ENCODE measurements around the gene DESI2. TPM values are rescaled to one million over a fixed set of nuclear protein-coding genes. Genes with fewer than 3 reads are reported as not detected.
"Not testable (repeated sequence)": the region's sequence is repeated elsewhere in the genome, so short reads cannot be mapped to it uniquely, and the experiment has no call there.

The DESI2 gene
- polyA plus RNA-seq, 4 donors, result 42.7 to 51.8 (median 47.5) TPM

DNA sequence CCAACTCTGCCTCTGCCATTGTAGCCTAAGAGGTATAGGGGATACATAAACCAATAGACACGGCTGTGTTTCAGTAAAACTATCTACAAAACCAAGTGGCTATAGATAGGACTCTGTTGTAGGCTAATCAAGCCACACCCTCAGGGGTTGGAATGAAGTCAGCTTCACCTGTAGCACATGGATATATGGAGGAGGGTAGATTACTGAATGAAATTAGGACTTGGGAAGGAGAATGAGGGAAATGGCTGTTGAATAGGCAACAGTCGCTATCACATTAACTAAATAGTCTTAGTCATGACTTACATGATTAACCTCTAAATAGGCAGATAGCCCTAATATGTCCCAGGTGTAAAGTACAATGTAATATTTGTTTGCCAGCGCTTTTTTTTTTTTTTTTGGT is 49.7 kb downstream of the DESI2 start:
- no peak for DNase-seq (ENCODE audit: low read depth in 4 of 4, low spot score in 2 of 4)

DNA sequence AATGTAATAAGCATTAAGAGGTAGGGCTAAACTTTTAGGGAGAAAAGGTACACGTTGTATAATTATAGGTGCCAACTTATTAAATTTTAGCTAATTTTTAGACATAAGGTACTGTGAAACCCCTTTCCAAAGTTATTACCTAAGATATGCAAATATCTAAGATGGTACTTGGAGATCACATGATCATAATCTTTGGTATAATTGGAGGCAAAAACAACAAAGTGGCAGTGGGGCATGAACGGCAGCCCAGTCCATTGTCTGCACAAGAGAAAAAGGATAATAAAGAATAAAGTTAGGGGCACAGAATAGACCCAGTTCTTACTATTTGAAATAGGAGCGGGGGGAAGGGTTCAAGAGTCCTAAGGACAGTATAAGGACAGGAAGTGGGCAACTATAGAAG is 51.2 kb downstream of the DESI2 start:
- no peak for DNase-seq (ENCODE audit: low read depth in 4 of 4, low spot score in 2 of 4)

DNA sequence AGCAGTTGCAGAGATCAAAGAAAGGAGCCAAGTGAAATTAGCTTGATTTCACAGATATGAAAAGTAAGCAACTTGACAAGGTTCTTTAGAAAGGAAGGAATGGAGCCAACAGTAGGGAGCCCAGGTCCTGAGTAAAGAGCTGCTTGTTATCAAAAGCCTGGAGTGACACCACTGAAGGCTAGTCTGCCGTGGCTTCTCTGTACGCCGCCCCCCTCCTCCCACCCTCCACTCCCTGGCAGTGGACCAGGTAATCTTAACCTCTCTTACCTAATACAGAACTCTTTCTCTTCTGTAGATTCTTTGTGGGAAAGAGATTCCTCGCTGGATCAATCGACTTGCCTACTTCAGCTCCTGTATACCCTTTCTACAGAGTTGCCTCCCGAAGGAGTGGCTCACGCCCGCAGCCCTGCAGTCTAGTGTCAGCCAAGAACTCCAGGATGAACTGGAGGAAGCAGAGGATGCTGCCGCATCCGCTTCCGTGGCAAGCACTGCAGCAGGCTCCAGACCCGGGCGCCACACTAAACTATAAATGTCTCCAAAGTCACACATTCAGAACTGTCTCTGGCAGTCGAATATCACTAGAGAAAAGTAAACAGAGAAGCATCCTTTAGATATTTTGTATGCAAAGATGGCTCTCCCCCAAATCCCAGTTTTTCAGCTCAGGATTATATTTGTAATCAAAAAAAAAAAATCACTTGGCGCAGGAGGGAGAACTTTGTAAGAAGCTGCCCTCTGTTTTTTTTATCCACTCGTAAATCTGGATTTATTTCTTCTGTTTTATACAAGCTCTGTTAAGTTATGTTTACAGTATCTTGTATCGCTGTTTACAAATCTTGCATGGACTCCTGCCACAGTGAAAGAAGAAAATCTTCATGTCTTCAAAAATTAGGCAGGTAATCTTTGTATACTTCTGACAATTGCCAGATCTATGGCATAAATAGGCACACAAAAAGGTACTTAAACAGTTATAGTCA is 52.6 kb downstream of the DESI2 start:
- DNase-seq (ENCODE audit: low read depth in 4 of 4, low spot score in 2 of 4), result no peak

DNA sequence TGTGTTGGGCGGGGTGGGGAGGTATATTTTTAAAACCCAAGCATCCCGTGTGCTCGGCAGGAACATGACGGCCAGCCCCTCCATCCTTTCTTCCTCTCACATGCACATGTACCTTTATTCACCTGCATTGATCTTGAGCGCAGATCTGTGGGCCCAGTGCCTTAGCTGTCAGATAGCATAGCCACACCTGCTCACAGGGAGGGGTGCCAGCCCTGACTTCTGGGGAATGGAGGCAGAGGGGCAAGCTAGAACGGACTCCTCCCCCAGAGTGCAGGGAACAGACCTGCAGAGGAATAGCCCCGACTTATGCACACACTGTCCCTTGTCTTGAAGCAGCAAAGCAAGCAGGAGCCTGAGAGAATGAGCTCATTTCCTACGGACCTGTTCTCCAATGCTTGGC is 56.1 kb downstream of the DESI2 start:
- DNase-seq (ENCODE audit: low read depth in 4 of 4, low spot score in 2 of 4), result no peak

DNA sequence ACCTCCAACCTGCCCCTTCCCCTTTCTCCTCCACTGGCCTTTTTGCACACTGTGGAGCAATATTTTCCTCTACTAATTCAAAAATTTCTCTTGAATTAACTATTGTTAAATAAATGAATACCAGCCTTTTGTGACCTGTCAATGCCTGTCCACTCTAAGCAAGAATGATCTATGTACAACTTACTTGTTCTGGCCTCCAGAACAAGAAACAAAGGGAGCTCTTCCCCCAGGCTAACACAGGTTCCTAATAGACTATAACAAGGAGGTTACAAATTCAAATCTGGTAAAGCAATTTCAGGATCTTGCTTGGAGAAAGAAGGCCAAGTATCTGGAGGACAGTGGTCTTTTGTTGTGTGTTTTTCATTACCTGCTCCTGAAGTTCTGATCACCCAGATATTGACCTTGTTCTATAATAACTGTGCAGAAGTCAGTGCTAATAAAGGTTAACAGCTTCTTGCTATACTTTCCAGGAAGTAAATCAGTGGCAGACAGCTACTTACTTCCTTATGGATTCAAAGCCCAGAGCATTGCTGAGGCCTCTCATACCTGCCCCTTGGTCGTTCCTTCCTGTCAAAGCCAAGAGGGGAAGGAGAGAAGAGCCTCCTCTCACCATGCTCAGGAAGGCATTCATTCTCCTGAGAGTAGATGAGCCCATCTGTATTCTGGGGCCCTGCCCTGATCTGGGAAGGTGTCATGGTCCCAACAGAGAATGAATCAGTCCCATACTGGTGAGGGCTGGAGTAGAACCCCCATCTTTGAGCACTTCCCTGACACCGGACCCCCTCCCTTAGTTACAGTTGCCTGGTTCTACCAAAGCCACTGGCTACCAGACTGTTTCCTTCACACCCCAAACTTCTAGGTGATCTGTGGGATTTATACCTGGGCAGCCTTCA is 56.8 kb downstream of the DESI2 start:
- DNase-seq (ENCODE audit: low read depth in 4 of 4, low spot score in 2 of 4), result no peak

DNA sequence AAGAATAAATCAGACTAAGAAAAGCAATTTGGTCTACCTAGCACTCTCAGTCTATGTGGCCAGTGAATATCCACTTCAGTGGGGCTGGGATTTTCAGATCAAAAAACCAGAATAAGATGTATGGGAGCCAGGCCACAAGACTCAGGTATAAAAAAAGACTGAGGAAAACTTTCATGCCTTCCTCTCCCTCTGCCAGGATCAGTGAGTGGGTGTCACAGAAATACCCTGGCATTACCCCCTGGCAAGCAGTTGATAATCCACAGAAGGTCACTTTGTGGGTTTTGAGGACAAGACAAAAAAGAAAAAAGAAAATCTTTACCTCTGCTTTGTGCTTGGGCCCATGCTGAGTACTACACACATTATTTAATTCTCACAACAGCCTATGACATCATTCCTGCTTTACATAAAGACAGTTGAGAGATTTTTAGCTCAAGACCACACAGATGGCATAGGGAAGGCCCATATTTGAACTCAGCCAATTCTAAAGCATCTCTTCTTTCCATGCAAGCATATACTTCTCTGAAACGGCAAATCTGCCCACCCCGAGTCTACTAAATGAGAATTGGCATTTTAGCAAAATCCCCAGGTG is 57.6 kb downstream of the DESI2 start:
- no peak for DNase-seq (ENCODE audit: low read depth in 4 of 4, low spot score in 2 of 4)

DNA sequence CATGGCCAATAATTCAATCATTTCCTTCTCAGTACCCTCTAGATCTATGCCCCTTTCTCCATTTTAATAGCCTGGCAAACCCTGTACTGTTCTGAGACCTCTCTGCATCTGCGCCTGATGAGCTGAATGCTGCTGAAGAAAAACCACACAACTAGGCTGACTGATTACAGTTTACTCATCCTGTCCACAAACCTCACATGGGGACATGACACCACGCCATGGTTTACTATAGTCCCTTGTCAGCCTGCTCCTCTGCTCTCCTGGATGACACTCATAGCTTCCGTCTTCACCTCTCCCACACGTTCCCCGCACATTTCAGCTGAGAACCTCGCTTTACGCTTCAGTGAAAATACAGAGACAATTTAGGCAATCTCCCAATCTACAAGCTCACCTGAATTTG is 59.7 kb downstream of the DESI2 start:
- DNase-seq (ENCODE audit: low read depth in 4 of 4, low spot score in 2 of 4), result no peak

DNA sequence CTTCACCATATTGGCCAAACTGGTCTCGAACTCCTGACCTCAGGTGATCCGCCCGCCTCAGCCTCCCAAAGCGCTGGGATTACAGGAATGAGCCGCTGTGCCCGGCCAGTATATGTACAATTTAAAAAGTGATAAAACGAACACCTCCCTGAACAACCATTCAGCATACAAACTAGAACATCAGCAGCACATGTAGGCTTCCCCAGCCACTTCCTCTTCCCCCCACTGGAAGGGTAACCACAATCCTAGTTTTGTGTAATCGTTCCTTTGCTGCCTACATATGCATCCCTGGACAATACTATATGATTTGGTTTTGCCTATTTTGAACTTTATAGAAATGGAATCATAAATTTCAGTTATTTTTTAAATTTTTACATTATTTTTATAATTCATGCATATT is 60.4 kb downstream of the DESI2 start:
- no peak for DNase-seq (ENCODE audit: low read depth in 4 of 4, low spot score in 2 of 4)

DNA sequence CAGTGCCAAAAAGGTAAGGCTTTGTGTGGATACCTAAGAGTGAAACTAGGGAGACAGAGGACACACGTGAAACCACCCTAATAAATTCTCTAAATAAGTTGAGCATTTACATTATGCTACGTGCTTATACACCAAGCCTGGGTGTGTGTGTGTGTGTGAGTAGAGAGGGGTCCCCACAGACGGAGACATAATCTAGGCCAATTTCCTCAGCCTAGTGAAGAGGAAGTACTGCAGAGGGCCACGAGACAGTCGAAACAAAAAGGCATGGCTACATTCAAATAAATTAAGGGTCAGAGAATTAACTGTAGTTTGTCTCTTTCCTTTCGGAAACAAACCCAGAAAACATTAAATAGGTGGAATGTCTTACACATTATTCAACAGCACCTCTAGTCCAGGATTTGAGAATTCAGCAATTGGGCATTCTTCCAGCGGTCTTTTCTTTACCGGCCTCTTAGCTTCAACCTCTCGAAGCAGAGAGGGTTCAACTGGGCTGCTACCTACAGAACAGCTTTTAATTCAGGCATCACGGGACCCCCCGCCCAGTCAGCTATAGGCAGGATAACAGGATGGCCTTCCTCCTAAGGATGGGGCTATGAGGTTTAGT is 75.0 kb downstream of the DESI2 start:
- no peak for DNase-seq (ENCODE audit: low read depth in 4 of 4, low spot score in 2 of 4)

DNA sequence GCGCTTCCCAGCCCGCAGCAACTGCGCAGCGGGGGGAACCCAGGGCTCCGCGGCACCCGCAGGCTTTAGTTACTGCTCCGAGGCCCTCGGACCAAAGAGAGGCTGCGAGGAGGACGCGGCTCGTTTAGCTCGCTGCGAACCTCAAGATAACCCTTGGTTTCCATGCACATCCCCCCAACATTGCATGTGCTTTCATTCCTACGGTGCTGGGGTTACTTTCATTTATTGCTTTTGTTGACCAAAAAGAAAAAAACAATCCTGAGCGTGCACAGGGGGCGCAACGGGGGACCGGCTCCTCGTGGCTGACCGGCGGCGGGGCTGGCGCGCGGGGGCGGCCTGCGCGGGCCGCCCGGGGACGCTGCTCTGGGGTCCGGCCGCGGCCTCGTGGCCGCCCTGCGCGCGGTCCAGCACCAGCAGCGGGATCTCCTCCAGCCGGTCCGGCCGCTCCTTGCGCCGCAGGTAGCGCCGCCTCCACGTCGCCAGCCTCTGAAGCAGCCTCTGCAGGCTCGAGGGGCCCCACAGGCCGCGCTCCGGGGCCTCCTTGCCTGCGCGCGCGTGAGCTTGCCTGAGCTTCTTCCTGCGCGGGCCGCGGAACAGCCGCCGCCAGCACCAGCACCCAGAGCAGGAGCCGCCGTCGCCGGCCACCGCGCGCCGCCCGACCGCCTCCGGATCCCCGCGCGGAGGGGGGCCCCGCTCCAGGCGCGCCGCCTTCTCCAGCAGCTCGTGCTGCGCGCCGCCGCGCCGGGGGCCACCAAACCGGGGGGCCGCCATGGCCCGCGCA is 77.4 kb downstream of the DESI2 start:
- peak in 3 of 4 donors; percentile 46 to 65 (median 55) for DNase-seq (ENCODE audit: low read depth in 4 of 4, low spot score in 2 of 4)

DNA sequence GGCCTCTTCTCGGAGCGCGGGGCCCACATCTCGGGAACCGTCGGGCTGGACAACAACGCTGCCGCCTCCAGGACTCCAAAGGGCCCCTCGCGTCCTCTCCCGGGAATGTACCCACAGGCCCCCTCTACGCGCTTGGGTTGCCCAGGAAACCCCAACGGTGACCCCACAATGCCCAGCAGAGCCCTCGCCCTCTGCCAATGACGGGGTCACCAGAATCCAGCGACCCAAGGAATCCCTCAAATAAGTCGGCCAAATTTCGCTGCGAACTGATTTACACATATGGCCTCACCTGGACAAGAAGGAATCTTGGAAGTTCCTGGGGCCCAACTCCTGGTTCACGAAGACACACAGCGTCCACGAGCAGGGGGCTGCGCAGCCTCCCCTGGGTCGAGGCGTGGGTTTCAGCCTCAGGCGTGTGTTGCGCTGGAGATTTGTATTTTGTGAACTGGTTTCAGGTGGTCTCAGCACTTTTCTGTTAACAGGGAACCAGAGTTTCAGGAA is 78.1 kb downstream of the DESI2 start:
- peak in 2 of 4 donors; percentile 13 to 16 for DNase-seq (ENCODE audit: low read depth in 4 of 4, low spot score in 2 of 4)

DNA sequence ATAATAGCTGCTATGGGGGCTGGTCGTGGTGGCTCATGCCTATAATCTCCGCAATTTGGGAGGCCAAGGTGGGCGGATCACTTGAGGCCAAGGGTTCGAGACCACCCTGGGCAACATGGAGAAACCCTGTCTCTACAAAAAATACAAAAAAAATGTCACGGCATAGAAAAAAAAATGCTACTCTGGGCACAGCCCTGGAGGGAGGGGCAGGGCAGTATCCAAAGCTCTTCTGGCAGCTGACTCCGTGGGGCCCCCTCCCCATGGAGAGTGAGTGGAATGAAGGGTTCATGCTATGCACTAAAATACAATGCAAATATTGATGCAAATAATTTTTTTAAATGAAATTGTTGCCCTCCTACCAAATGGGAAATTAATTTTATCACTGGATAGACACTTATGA is 78.7 kb downstream of the DESI2 start:
- no peak for DNase-seq (ENCODE audit: low read depth in 4 of 4, low spot score in 2 of 4)

DNA sequence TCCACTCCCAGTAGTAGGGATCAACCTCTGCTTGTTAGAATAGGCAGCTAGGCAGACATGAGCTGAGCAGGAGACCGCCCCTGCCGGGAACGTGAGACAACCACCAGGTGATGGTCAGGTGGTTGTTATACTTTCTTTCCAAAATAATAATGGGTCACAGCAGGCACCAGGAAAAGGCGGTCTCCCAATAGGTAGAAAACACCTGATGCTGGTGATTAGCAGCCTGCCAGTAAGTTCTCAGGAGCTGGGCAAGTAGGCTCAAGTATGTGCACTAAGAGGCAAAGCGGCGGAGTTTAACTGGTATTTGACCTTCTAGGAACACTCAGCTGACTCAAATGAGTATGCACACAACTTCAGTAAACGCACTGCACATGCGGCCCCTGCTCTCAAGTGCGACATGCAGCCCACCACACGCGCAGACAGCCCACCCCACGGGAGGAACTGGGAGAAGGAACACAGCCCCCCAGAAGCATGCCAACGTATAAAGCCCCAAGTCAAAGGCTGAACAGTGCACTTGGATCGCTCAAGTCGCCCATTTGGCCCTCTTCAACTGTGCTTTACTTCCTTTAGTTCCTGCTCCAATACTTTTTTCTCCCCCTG is 80.0 kb downstream of the DESI2 start:
- no peak for DNase-seq (ENCODE audit: low read depth in 4 of 4, low spot score in 2 of 4)

DNA sequence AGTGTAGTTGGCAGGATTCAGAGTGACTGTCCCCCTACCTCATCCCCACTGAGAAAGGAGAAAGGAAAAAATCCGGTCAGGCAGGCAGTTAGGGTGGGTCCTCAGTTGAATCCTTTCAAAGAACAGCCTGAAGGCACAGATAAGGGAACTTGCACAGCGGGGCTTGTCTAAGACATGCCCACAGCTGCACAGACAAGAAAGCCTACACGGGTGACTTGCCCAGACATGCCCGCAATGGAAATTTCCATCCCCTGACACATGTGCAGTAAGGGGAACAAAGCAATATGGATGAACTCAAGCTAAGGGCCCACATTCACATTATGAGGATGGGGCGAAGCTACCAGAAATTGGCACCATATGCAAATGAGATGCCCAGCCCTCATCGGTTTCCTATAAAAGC is 82.5 kb downstream of the DESI2 start:
- no peak for DNase-seq (ENCODE audit: low read depth in 4 of 4, low spot score in 2 of 4)

DNA sequence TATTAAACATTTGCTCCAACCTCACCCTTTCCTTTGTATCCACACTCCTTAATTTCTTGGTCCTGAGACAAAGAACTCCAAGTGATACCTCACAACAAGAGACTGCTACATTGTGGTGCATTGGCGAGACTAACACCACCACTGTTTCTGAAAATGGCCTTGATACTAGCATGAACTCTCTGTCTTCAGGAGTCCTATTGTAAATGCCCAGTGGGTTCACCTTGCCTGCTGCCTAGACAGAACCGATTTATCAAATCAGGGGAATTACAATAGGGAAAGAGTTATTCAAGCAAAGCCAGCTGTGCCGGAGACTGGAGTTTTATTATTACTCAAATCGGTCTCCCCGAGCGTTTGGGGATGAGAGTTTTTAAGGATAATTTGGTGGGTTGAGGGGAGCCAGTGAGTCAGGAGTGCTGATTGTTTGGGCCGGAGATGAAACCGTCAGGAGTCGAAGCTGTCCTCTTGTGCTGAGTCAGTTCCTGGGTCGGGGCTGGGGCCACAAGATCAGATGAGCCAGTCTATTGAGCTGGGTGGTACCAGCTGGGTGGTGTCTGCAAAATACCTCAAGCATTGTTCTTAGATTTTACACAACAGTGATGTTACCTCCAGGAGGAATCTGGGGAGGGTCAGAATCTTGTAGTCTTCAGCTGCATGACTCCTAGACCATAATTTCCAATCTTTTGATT is 83.1 kb downstream of the DESI2 start:
- DNase-seq (ENCODE audit: low read depth in 4 of 4, low spot score in 2 of 4), result no peak

DNA sequence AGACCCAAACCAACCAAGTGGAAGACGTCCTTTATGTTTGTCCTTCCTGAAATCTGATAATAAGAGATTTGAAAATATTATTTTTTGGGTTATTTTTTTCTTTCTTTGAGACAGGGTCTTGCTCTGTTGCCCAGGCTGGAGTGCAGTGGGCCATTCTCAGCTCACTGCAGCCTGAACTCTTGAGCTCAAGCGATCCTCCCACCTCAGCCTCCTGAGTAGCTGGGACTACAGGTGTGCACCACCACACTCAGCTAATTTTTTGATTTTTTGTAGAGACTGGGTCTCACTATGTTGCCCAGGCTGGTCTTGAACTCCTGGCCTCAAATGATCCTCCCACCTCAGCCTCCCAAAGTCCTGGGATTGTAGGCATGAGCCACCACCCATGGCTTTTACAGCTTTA is 86.2 kb downstream of the DESI2 start:
- not testable (repeated sequence) for DNase-seq (ENCODE audit: low read depth in 4 of 4, low spot score in 2 of 4)

DNA sequence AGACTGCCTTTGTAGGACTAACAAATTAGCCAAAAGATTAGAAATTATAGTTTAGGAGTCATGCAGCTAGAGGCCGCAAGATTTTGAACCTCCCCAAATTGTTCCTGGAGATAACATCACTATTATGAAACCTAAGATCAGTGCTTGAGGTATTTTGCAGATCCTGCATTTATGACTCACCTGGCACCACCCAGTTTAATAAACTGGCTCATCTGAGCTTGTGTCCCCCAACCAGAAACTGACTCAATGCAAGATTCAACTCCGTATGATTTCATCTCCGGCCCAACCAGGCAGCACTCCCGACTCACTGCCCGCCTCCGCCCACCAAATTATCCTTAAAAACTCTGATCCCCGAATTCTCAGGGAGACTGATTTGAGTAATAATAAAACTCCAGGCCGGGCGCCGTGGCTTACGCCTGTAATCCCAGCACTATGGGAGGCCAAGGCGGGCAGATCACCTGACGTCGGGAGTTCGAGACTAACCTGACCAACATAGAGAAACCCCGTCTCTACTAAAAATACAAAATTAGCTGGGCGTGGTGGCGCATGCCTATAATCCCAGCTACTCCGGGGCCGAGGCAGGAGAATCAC is 87.2 kb downstream of the DESI2 start:
- not testable (repeated sequence) for DNase-seq (ENCODE audit: low read depth in 4 of 4, low spot score in 2 of 4)

DNA sequence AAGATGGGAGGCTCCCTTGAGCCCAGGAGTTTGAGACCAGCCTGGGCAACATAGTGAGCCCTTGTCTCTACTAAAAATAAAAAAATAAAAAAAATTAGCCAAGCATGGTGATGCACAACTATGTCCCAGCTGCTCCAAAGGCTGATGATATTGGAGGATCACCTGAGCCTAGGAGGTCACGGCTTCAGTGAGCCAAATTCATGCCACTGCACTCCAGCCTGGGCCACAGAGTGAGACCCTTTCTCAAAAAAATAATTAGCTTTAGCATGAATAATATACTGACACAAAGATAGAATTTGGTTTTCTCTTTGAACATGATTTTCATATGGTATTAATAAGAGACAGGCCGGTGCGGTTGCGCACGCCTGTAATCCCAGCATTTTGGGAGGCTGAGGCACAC is 88.8 kb downstream of the DESI2 start:
- DNase-seq (ENCODE audit: low read depth in 4 of 4, low spot score in 2 of 4), result no peak

Data from left renal cortex interstitium (tissue), 4 donors.